NB4 (cell line): ENCODE data around the gene NHERF1.
A peak's percentile ranks its signal among the peaks of the same experiment; 100 is the strongest.

Experiments
- DNase-seq: peaks from one replicate; pipeline ENCODE4 v3.0.0; 2010; ENCODE audit warnings: low read depth
- H3K4me3 ChIP-seq: one replicate; pipeline ENCODE4 v1.5.1; 2011; ENCODE audit warnings: mild to moderate bottlenecking, low read depth, low read length, moderate library complexity
- MYC ChIP-seq: IDR thresholded peaks from 2 replicates; pipeline ENCODE4 v1.6.1; 2011; ENCODE audit warnings: low read depth, low read length
- POLR2A ChIP-seq: IDR thresholded peaks from 2 replicates; pipeline ENCODE4 v1.6.1; 2011; ENCODE audit warnings: mild to moderate bottlenecking; ENCODE audit not compliant: insufficient read length; ENCODE audit errors: extremely low read depth
- TF ChIP-seq, protein P1 (sequence below): IDR thresholded peaks from 2 replicates; pipeline ENCODE4 v1.6.1; 2011; ENCODE audit warnings: low read depth, low read length
- TF ChIP-seq, protein P2 (sequence below): IDR thresholded peaks from one replicate; pipeline ENCODE4 v1.5.1; 2012; ENCODE audit warnings: low read depth, low read length

The NHERF1 gene

DNA sequence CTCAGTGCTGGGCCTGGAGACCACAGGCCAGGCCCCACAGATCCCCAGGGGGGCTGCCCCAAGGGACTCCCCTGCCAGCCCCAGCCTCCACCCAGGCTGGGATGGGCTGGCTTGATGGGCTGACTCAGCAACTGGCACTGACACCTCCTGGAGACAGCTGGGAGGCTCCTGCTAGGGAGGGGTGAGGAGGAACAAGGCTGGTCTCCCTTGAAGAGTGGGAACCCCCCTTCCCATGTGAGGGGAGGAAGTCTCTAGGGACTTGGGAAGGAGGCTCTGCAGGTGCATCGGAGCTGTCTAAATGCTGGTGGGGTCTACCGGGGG is 10.4 kb downstream of the NHERF1 start:
- H3K4me3 ChIP-seq = peak overlapping the region; percentile 30
- DNase-seq = peak; percentile 90
- no peak for TF ChIP-seq POLR2A
- no peak for TF ChIP-seq MYC

DNA sequence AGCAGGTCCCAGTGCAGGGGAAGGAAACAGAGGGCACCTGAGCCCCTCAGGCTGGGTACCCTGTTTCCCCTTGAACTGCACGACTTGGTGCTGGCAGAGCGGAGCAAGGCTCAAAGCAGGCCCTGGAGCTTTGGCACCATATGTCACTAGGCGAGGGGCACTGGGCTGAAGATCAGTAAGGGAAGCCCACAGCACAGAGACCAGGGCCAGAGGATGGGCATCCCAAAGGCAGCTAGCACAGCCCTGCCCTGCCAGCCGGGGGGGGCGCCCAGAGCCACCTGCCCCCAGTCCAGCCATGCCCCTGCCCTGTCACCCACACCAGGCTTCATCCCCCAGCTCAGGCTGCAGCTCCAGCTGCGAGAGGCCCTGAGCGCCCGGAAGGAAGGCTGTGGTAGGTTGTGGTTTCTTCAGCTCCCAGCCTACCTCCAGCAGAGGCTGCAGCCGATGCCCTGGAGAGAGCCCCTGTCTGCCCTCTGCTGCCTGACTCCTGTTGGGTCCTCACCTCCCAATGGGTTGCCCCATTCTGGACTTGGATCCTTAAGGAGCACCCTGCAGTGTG is 10.9 kb downstream of the NHERF1 start:
- TF ChIP-seq, protein P1, sequence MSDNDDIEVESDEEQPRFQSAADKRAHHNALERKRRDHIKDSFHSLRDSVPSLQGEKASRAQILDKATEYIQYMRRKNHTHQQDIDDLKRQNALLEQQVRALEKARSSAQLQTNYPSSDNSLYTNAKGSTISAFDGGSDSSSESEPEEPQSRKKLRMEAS = no peak; the same call in 1 of the 2 replicates
- TF ChIP-seq, protein P2, sequence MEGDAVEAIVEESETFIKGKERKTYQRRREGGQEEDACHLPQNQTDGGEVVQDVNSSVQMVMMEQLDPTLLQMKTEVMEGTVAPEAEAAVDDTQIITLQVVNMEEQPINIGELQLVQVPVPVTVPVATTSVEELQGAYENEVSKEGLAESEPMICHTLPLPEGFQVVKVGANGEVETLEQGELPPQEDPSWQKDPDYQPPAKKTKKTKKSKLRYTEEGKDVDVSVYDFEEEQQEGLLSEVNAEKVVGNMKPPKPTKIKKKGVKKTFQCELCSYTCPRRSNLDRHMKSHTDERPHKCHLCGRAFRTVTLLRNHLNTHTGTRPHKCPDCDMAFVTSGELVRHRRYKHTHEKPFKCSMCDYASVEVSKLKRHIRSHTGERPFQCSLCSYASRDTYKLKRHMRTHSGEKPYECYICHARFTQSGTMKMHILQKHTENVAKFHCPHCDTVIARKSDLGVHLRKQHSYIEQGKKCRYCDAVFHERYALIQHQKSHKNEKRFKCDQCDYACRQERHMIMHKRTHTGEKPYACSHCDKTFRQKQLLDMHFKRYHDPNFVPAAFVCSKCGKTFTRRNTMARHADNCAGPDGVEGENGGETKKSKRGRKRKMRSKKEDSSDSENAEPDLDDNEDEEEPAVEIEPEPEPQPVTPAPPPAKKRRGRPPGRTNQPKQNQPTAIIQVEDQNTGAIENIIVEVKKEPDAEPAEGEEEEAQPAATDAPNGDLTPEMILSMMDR = peak; percentile 33
- peak; percentile 54 for TF ChIP-seq MYC
- H3K4me3 ChIP-seq = peak overlapping the region; percentile 30
- peak; percentile 90 for DNase-seq

DNA sequence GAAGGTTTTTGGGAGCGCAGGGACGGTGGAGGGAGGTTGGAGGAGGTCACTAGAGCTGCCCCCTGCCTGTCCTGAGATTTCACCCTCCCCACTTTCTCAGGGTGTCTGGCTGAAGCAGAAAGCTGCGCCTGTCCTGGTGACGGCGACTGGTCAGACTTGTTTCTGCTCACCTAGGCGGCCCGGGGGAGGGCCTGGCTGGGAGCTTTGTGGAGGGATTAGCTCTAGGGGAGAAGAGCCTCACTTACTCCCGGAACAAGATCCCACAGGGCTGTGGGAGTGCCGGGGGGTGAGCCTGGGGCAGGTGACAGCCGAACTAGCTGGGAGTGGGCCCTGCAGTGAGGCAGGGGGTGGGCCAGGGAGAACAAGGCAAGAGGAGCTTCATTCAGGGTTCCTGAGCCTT is 11.5 kb downstream of the NHERF1 start:
- H3K4me3 ChIP-seq = no peak overlapping the region
- no peak for DNase-seq
- TF ChIP-seq, protein P1 = no peak
- TF ChIP-seq, protein P2 = no peak
- TF ChIP-seq MYC (no peak), POLR2A (no peak)

- DNase-seq = peak; percentile 45
- TF ChIP-seq, protein P2 = no peak
- TF ChIP-seq POLR2A (no peak), MYC (no peak)
- TF ChIP-seq, protein P1 = no peak
- H3K4me3 ChIP-seq = no peak overlapping the region
Measured at GRCh38 chr17:74760404-74761105, 12.1 kb downstream of the NHERF1 start.

GRCh38 chr17:74761419-74761818 is 13.0 kb downstream of the NHERF1 start:
- no peak overlapping the region for H3K4me3 ChIP-seq
- no peak for DNase-seq
- TF ChIP-seq POLR2A = no peak
- TF ChIP-seq, protein P1 = no peak
- no peak for TF ChIP-seq MYC
- TF ChIP-seq, protein P2 = no peak

DNA sequence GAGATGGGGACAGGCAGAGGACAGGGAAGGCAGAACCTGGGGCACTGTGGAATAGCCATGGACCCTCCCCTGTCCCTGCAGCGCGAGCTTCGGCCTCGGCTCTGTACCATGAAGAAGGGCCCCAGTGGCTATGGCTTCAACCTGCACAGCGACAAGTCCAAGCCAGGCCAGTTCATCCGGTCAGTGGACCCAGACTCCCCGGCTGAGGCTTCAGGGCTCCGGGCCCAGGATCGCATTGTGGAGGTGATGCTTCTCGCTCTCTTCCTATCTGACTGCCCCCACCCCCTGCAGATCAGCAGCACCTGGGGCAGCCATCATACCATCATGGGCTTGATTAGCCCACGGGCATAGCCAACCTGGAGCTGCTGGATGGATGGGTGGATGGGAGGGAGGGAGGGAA is 13.5 kb downstream of the NHERF1 start:
- TF ChIP-seq MYC = no peak
- no peak for DNase-seq
- no peak overlapping the region for H3K4me3 ChIP-seq
